Small intestine (tissue), 7 donors: ENCODE results near the gene VNN1. TPM values are rescaled to one million over a fixed set of nuclear protein-coding genes. Genes with fewer than 3 reads are reported as not detected.

ENCODE experiments used
- DNase-seq, 2 donors: peaks; one replicate each; pipeline versions ENCODE4 v3.0.0 to v3.0.0-alpha.2; 2013
- FAIRE-seq: peaks from 2 replicates; lab custom pipeline; 2012; peaks lifted over from hg19 to GRCh38; lab: Jason Lieb, UNC
- H3K27ac ChIP-seq, 3 donors: one replicate each; pipeline ENCODE4 v1.5.1; 2013; ENCODE audit warnings: low read length in 2 of 3, mild to moderate bottlenecking in 2 of 3, control low read depth in 1 of 3, inconsistent platforms in 1 of 3, low read depth in 1 of 3, moderate library complexity in 1 of 3
- H3K27me3 ChIP-seq, 3 donors: one replicate each; pipeline ENCODE4 v1.6.1; 2013; ENCODE audit warnings: low read length in 3 of 3, inconsistent platforms in 1 of 3; ENCODE audit not compliant: control insufficient read depth in 3 of 3, insufficient read depth in 3 of 3
- H3K36me3 ChIP-seq, 3 donors: one replicate each; pipeline ENCODE4 v1.6.1; 2013; ENCODE audit warnings: low read length in 3 of 3, inconsistent platforms in 1 of 3, low read depth in 1 of 3, mild to moderate bottlenecking in 1 of 3, moderate library complexity in 1 of 3; ENCODE audit not compliant: control insufficient read depth in 3 of 3, insufficient read depth in 2 of 3
- H3K4me1 ChIP-seq, 3 donors: one replicate each; pipeline ENCODE4 v1.6.1; 2013; ENCODE audit warnings: low read length in 2 of 3, inconsistent platforms in 1 of 3, low read depth in 1 of 3, mild to moderate bottlenecking in 1 of 3, moderate library complexity in 1 of 3; ENCODE audit not compliant: control insufficient read depth in 3 of 3, insufficient read depth in 2 of 3
- H3K4me3 ChIP-seq, 3 donors: one replicate each; pipeline ENCODE4 v1.5.1; 2013; ENCODE audit warnings: low read length in 3 of 3, control low read depth in 1 of 3, inconsistent platforms in 1 of 3, low read depth in 1 of 3, mild to moderate bottlenecking in 1 of 3, moderate library complexity in 1 of 3
- H3K9me3 ChIP-seq, 2 donors: one replicate each; pipeline ENCODE4 v1.6.1; 2013; ENCODE audit warnings: low read depth in 1 of 2, low read length in 1 of 2; ENCODE audit not compliant: control insufficient read depth in 2 of 2, insufficient read depth in 1 of 2
- WGBS, 3 donors: extraction: QIAGEN DNeasy Blood & Tissue Kit; methylation state at CpG; one replicate each; pipeline ENCODE4 v1.1.7; 2013; 5-methylcytosine and 5-hydroxymethylcytosine counted together
- polyA plus RNA-seq, 4 donors: library from polyadenylated mRNA; stranded (reverse) in 3 of 4; unstranded in 1 of 4; fragments of 200-250 nt in 3 of 4; fragments of 120-200 nt in 1 of 4; gene quantifications; one replicate each; pipeline versions ENCODE4 v1.2.1 to v1.2.3, GENCODE V29; 2013
- donor health status: healthy with polysubstance abuse.
- donor health status: control.
- donor health status: control.
- donor health status: Bipolar disorder and iron deficiency.
- donor health status: healthy.

VNN1 gene
- polyA plus RNA-seq, 4 donors = 3.2 to 268 (median 154) TPM

- Histone ChIP-seq H3K9me3 (no peaks in the 10 kb centered on the region), H3K4me1 (peaks cover 0 to 3% (median 0%) of the 10 kb centered on the region in 3 donors), H3K27me3 (peaks cover 0 to 2% (median 0%) of the 10 kb centered on the region in 3 donors), H3K4me3 (no peak overlapping the region), H3K36me3 (no peaks in the 10 kb centered on the region), H3K27ac (no peak overlapping the region)
- 78 to 92% (median 82%) methylated on average over 4 of the region's 4 CpGs for WGBS, 3 donors
- DNase-seq (no peak), FAIRE-seq (no peak)
Measured at GRCh38 chr6:132634796-132635195, 79.1 kb downstream of the VNN1 start.

GRCh38 chr6:132633362-132633761 lies 80.5 kb downstream of the VNN1 start:
- Histone ChIP-seq H3K27ac (no peak overlapping the region), H3K4me1 (peaks cover 0 to 3% (median 0%) of the 10 kb centered on the region in 3 donors), H3K36me3 (no peaks in the 10 kb centered on the region), H3K9me3 (no peaks in the 10 kb centered on the region), H3K27me3 (peaks cover 0 to 2% (median 0%) of the 10 kb centered on the region in 3 donors), H3K4me3 (no peak overlapping the region)
- DNase-seq (no peak), FAIRE-seq (no peak)
- WGBS, 3 donors = 82 to 89% (median 86%) methylated on average over 2 of the region's 2 CpGs

Other genes with a start within 250 kb of the VNN1 start
- 10 to 100 TPM; 24.7 to 91.8 (median 34.6) TPM for gene STX7, start 200.9 kb downstream of the VNN1 start, polyA plus RNA-seq
- gene TAAR9, start 175.8 kb downstream of the VNN1 start, polyA plus RNA-seq = not detected
- not detected for gene TAAR8, start 161.4 kb downstream of the VNN1 start, polyA plus RNA-seq
- gene TAAR6, start 143.7 kb downstream of the VNN1 start, polyA plus RNA-seq = not detected
- gene TAAR5, start 124.3 kb downstream of the VNN1 start, polyA plus RNA-seq = not detected
- gene TAAR2, start 89.8 kb downstream of the VNN1 start, polyA plus RNA-seq = not detected
- under 1 TPM in 1 of 4 donors, not detected in 3; 0.09 TPM for gene TAAR1, start 54.9 kb downstream of the VNN1 start, polyA plus RNA-seq
- 1 to 10 TPM in 3 of 4 donors, not detected in 1; 1.1 to 1.2 (median 1.1) TPM for gene VNN2, start 43.8 kb upstream of the VNN1 start, polyA plus RNA-seq
- 10 to 100 TPM in 3 of 4 donors, 1 to 10 TPM in 1; 6.2 to 23.0 (median 15.0) TPM for gene SLC18B1, start 84.6 kb upstream of the VNN1 start, polyA plus RNA-seq
- 1,000 to 10,000 TPM; 1,501 to 3,927 (median 2,800) TPM for gene RPS12, start 100.5 kb upstream of the VNN1 start, polyA plus RNA-seq